NCI-H2171 treated with DMSO at 0.1 percent for 48 hours (cell line): ENCODE data around the gene ZMIZ1.
A peak's percentile ranks its signal among the peaks of the same experiment; 100 is the strongest.

Experiments
- DNase-seq: peaks from one replicate; lab custom pipeline; 2025; lab: John Stamatoyannopoulos, UW

The ZMIZ1 gene

GRCh38 chr10:79079490-79080355, 11.0 kb downstream of the ZMIZ1 start:
- no peak for DNase-seq

- no peak for DNase-seq
Observed at GRCh38 chr10:79081353-79082034, 12.7 kb downstream of the ZMIZ1 start.

- DNase-seq = no peak
Observed at GRCh38 chr10:79082035-79082373, 13.2 kb downstream of the ZMIZ1 start.

GRCh38 chr10:79082631-79083596, 14.1 kb downstream of the ZMIZ1 start:
- DNase-seq = no peak

GRCh38 chr10:79084012-79084971, 15.5 kb downstream of the ZMIZ1 start:
- DNase-seq = no peak

- DNase-seq = no peak
Observed at GRCh38 chr10:79084972-79085597, 16.3 kb downstream of the ZMIZ1 start.

- DNase-seq = no peak
Observed at GRCh38 chr10:79086822-79087221, 18.1 kb downstream of the ZMIZ1 start.

- DNase-seq = no peak
Observed at GRCh38 chr10:79087721-79088120, 19.0 kb downstream of the ZMIZ1 start.

GRCh38 chr10:79088176-79088575, 19.4 kb downstream of the ZMIZ1 start:
- peak; percentile 40 for DNase-seq

- no peak for DNase-seq
Observed at GRCh38 chr10:79088613-79089355, 20.0 kb downstream of the ZMIZ1 start.

- DNase-seq = peak; percentile 42
Observed at GRCh38 chr10:79089632-79090031, 20.9 kb downstream of the ZMIZ1 start.

- DNase-seq = peak; percentile 74
Observed at GRCh38 chr10:79090134-79090803, 21.5 kb downstream of the ZMIZ1 start.

GRCh38 chr10:79092292-79092896, 23.6 kb downstream of the ZMIZ1 start:
- no peak for DNase-seq

- DNase-seq = no peak
Observed at GRCh38 chr10:79093658-79094411, 25.1 kb downstream of the ZMIZ1 start.

- no peak for DNase-seq
Observed at GRCh38 chr10:79094412-79095175, 25.8 kb downstream of the ZMIZ1 start.

- DNase-seq = no peak
Observed at GRCh38 chr10:79095316-79095715, 26.6 kb downstream of the ZMIZ1 start.

GRCh38 chr10:79096514-79096913, 27.7 kb downstream of the ZMIZ1 start:
- no peak for DNase-seq
